GM06990 (cell line): ENCODE data around the gene FHAD1.
A peak's percentile ranks its signal among the peaks of the same experiment; 100 is the strongest.

Source experiments
- DNase-seq: peaks from one replicate; pipeline ENCODE4 v3.0.0-alpha.2; 2011; ENCODE audit not compliant: insufficient read length; ENCODE audit errors: extremely low read depth
- H3K27me3 ChIP-seq: replicated peaks from 2 replicates; pipeline ENCODE4 v1.6.0; 2011; ENCODE audit warnings: low read length; ENCODE audit not compliant: control insufficient read depth, insufficient read depth
- H3K36me3 ChIP-seq: 2 replicates; pipeline ENCODE4 v1.5.1; 2011; ENCODE audit warnings: low read length; ENCODE audit not compliant: control insufficient read depth, insufficient read depth
- H3K4me3 ChIP-seq: replicated peaks from 2 replicates; pipeline ENCODE4 v1.5.1; 2011; ENCODE audit warnings: low read depth, mild to moderate bottlenecking, control low read depth, low read length
- CTCF ChIP-seq: IDR thresholded peaks from 2 replicates; pipeline ENCODE4 v1.5.1; 2011; ENCODE audit warnings: low read length, control low read depth, mild to moderate bottlenecking, inconsistent platforms; ENCODE audit not compliant: insufficient read depth, poor library complexity, severe bottlenecking

The FHAD1 gene

GRCh38 chr1:15325375-15326085 lies 78.5 kb downstream of the FHAD1 start:
- no peak overlapping the region for H3K4me3 ChIP-seq
- no peaks in the 10 kb centered on the region for H3K27me3 ChIP-seq
- H3K36me3 ChIP-seq: no peaks in the 10 kb centered on the region
- DNase-seq: no peak
- peak; percentile 16 for TF ChIP-seq CTCF

GRCh38 chr1:15326691-15327588 lies 79.9 kb downstream of the FHAD1 start:
- Histone ChIP-seq H3K4me3 (no peak overlapping the region), H3K36me3 (no peaks in the 10 kb centered on the region), H3K27me3 (no peaks in the 10 kb centered on the region)
- DNase-seq: no peak
- no peak for TF ChIP-seq CTCF

- Histone ChIP-seq H3K27me3 (no peaks in the 10 kb centered on the region), H3K4me3 (no peak overlapping the region), H3K36me3 (no peaks in the 10 kb centered on the region)
- TF ChIP-seq CTCF: no peak
- no peak for DNase-seq
These were observed 81.5 kb downstream of the FHAD1 start for GRCh38 chr1:15328351-15329103.

- Histone ChIP-seq H3K27me3 (no peaks in the 10 kb centered on the region), H3K36me3 (no peaks in the 10 kb centered on the region), H3K4me3 (no peak overlapping the region)
- TF ChIP-seq CTCF: peak; percentile 28
- DNase-seq: no peak
These were observed 82.2 kb downstream of the FHAD1 start for GRCh38 chr1:15329104-15329820.

- no peak overlapping the region for H3K4me3 ChIP-seq
- no peak for DNase-seq
- H3K36me3 ChIP-seq: no peaks in the 10 kb centered on the region
- no peak for TF ChIP-seq CTCF
- H3K27me3 ChIP-seq: no peaks in the 10 kb centered on the region; the same call in 1 of the 2 replicates
These were observed 83.0 kb downstream of the FHAD1 start for GRCh38 chr1:15330028-15330427.
